Erythroblast (primary cell): ENCODE measurements around the gene RAET1G.
"Not testable (repeated sequence)": the region's sequence is repeated elsewhere in the genome, so short reads cannot be mapped to it uniquely, and the experiment has no call there.

Experiments used
- GATA1 ChIP-seq: IDR thresholded peaks from 2 replicates; pipeline ENCODE4 v1.6.1; 2011; ENCODE audit warnings: low read depth, mild to moderate bottlenecking, control low read depth, low read length, moderate library complexity
- POLR2A ChIP-seq: IDR thresholded peaks from 2 replicates; pipeline ENCODE4 v1.6.1; 2011; ENCODE audit warnings: mild to moderate bottlenecking, low read length

DNA sequence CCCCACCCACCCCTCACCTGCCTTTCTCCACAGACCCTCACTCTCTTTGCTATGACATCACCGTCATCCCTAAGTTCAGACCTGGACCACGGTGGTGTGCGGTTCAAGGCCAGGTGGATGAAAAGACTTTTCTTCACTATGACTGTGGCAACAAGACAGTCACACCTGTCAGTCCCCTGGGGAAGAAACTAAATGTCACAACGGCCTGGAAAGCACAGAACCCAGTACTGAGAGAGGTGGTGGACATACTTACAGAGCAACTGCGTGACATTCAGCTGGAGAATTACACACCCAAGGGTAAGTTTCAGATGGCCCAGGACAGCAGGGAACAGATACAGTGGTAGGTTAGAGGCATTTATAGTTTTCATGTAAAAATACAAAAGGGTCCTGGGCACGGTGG, 22.4 kb upstream of the RAET1G start:
- not testable (repeated sequence) for TF ChIP-seq POLR2A, GATA1
